ENCODE results near the gene TEKTIP1.

The TEKTIP1 gene

GRCh38 chr19:3546119-3546518 is 7.1 kb downstream of the TEKTIP1 start:
- TF ChIP-seq TAF1 (IDR thresholded peaks at IDR 0.05; ENCODE audit: borderline replicate concordance, insufficient read depth, low read length), result no peak

DNA sequence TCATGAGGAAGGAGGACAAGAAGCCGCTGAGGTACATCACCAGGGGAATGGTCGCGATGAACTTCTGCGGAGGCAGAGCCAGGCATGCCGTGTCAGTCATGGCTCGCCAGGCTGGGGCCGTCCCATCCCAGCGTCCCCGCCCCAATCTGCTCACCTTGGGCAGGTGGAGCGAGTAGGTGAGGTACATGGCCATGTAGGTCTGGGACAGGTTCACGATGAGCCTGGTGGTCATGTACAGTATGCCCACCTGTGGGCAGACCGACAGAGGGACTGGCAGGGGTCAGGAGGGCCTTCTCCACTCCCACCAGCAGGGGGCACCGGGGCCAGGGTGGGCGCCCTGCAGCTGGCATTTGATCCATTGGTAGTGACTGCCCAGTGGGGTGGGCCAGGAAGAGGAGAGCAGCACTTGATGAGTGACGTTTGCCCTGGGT is 8.3 kb downstream of the TEKTIP1 start:
- TF ChIP-seq POLR2AphosphoS5 (IDR thresholded peaks at IDR 0.05; ENCODE audit: low read depth, low read length) (no peak), REST (IDR thresholded peaks at IDR 0.05; ENCODE audit: insufficient read depth in 1 of 2, low read depth in 2 of 2, low read length in 2 of 2) (no peak), FOXP2 (optimal IDR thresholded peaks at IDR 0.05; ENCODE audit: borderline replicate concordance, extremely low read depth, extremely low read length, insufficient read depth) (peak; percentile 34), TAF1 (IDR thresholded peaks at IDR 0.05; ENCODE audit: borderline replicate concordance, insufficient read depth, low read length) (no peak)

GRCh38 chr19:3547767-3548282 is 8.9 kb downstream of the TEKTIP1 start:
- TF ChIP-seq SIN3A (IDR thresholded peaks at IDR 0.05; ENCODE audit: borderline replicate concordance, insufficient read depth, low read length) (no peak), FOXP2 (optimal IDR thresholded peaks at IDR 0.05; ENCODE audit: borderline replicate concordance, extremely low read depth, extremely low read length, insufficient read depth) (no peak), POLR2AphosphoS5 (IDR thresholded peaks at IDR 0.05; ENCODE audit: low read depth, low read length) (no peak), REST (IDR thresholded peaks at IDR 0.05; ENCODE audit: insufficient read depth in 1 of 2, low read depth in 2 of 2, low read length in 2 of 2) (no peak), TAF1 (IDR thresholded peaks at IDR 0.05; ENCODE audit: borderline replicate concordance, insufficient read depth, low read length) (no peak)

GRCh38 chr19:3548606-3549005 is 9.6 kb downstream of the TEKTIP1 start:
- no peak for TF ChIP-seq FOXP2 (optimal IDR thresholded peaks at IDR 0.05; ENCODE audit: borderline replicate concordance, extremely low read depth, extremely low read length, insufficient read depth)
- TF ChIP-seq REST (IDR thresholded peaks at IDR 0.05; ENCODE audit: insufficient read depth in 1 of 2, low read depth in 2 of 2, low read length in 2 of 2), result no peak
- no peak for TF ChIP-seq SIN3A (IDR thresholded peaks at IDR 0.05; ENCODE audit: borderline replicate concordance, insufficient read depth, low read length)

- no peak for TF ChIP-seq TAF1 (IDR thresholded peaks at IDR 0.05; ENCODE audit: borderline replicate concordance, insufficient read depth, low read length)
- no peak for TF ChIP-seq REST (IDR thresholded peaks at IDR 0.05; ENCODE audit: insufficient read depth in 1 of 2, low read depth in 2 of 2, low read length in 2 of 2)
Observed at GRCh38 chr19:3549816-3550215, 10.8 kb downstream of the TEKTIP1 start.

Data from PFSK-1 (cell line).